ENCODE measurements around the gene CLEC10A. TPM values are rescaled to one million over a fixed set of nuclear protein-coding genes. Genes with fewer than 3 reads are reported as not detected.

Gene CLEC10A
- total RNA-seq, 2 experiments from 2014 or later: not detected

DNA sequence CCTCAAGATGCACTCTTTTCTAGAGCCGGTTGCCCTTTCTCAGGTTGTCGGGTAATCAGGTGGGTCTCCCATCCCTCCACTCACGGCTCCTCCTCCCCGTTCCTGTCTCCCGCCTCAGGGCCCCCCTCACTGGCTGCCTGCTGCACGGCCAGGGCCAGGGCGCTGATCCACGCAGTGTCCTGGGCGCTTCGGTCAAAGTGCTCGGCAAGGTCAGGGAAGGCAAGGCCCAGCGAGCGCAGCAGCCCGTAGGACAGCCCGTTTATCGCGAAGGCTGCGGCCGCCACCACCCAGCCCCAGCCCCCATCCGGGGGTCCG, 36.9 kb downstream of the CLEC10A start:
- no peak overlapping the region for H3K4me2 ChIP-seq (ENCODE audit: low read length)
- H3K9me3 ChIP-seq (ENCODE audit: low read length): no peaks in the 10 kb centered on the region
- H3K36me3 ChIP-seq (ENCODE audit: insufficient read depth, low read length): no peaks in the 10 kb centered on the region
- H4K20me1 ChIP-seq (ENCODE audit: insufficient read depth, low read length): no peaks in the 10 kb centered on the region
- H3K27ac ChIP-seq (ENCODE audit: low read depth, low read length, poor library complexity, severe bottlenecking): no peak overlapping the region
- DNase-seq (ENCODE audit: low spot score): no peak
- intact Hi-C loops (cut with micrococcal nuclease; ENCODE audit: unreplicated experiment): no loop called here
- no TSS peak for BruUV-seq (replicated peaks)
- H3K4me1 ChIP-seq (ENCODE audit: insufficient read depth, low read length, poor library complexity, severe bottlenecking): peaks cover 30% of the 10 kb centered on the region
- no peak for TF ChIP-seq EZH2phosphoT487 (IDR thresholded peaks at IDR 0.05; ENCODE audit: borderline replicate concordance, low read depth, low read length)
- TF ChIP-seq, protein P1, sequence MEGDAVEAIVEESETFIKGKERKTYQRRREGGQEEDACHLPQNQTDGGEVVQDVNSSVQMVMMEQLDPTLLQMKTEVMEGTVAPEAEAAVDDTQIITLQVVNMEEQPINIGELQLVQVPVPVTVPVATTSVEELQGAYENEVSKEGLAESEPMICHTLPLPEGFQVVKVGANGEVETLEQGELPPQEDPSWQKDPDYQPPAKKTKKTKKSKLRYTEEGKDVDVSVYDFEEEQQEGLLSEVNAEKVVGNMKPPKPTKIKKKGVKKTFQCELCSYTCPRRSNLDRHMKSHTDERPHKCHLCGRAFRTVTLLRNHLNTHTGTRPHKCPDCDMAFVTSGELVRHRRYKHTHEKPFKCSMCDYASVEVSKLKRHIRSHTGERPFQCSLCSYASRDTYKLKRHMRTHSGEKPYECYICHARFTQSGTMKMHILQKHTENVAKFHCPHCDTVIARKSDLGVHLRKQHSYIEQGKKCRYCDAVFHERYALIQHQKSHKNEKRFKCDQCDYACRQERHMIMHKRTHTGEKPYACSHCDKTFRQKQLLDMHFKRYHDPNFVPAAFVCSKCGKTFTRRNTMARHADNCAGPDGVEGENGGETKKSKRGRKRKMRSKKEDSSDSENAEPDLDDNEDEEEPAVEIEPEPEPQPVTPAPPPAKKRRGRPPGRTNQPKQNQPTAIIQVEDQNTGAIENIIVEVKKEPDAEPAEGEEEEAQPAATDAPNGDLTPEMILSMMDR (conservative IDR thresholded peaks at IDR 0.05; ENCODE audit: low read length): no peak
- CTCF ChIA-PET (ENCODE audit: unreplicated experiment): no interaction called here
- no peaks in the 10 kb centered on the region for H3K9me2 ChIP-seq (ENCODE audit: insufficient read depth, low read length)
- POLR2A ChIA-PET: no interaction called here
- H2AFZ ChIP-seq (ENCODE audit: low read length): no peak overlapping the region
- H3K4me3 ChIP-seq (ENCODE audit: low read depth, low read length, poor library complexity, severe bottlenecking): no peak overlapping the region
- no peaks in the 10 kb centered on the region for H3K79me2 ChIP-seq (ENCODE audit: insufficient read depth, low read depth, low read length)

DNA sequence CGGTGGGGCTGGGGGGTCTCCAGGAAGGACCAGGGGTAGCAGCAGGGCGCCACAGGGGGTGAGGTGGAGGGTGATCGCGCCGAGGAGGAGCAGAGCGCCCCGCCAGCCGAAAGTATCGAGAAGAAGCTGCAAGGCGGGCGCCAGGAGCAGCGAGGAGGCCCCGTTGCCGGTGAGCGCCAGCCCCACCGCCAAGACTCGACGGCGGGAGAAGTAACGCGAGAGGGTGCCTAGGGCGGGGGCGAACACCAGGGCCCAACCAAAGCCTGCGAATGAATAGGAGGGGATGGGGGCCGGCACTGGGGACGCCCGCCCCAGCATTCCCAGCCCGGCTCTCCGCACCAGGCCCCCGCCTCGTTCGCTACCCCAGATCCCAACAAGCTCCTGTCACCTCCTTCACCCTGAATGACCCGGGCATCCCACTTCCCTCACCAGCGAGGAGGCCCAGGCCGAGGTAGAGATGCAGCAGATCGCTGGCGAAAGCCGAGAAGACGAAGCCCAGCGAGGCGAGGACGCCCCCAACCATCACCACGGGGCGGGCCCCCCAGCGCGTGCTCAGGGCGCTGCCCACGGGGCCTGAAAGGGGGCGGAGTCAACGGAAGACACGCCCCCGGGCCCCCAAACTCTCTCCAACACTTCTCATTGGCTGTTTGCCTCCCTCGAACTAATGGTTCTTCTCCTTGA, 37.4 kb downstream of the CLEC10A start:
- Histone ChIP-seq H3K4me1 (ENCODE audit: insufficient read depth, low read length, poor library complexity, severe bottlenecking) (peaks cover 30% of the 10 kb centered on the region), H3K9me2 (ENCODE audit: insufficient read depth, low read length) (no peaks in the 10 kb centered on the region), H4K20me1 (ENCODE audit: insufficient read depth, low read length) (no peaks in the 10 kb centered on the region), H3K27ac (ENCODE audit: low read depth, low read length, poor library complexity, severe bottlenecking) (no peak overlapping the region), H3K79me2 (ENCODE audit: insufficient read depth, low read depth, low read length) (no peaks in the 10 kb centered on the region), H3K9me3 (ENCODE audit: low read length) (no peaks in the 10 kb centered on the region), H2AFZ (ENCODE audit: low read length) (no peak overlapping the region), H3K36me3 (ENCODE audit: insufficient read depth, low read length) (no peaks in the 10 kb centered on the region), H3K4me3 (ENCODE audit: low read depth, low read length, poor library complexity, severe bottlenecking) (no peak overlapping the region), H3K4me2 (ENCODE audit: low read length) (no peak overlapping the region)
- POLR2A ChIA-PET: no interaction called here
- DNase-seq (ENCODE audit: low spot score): no peak
- TF ChIP-seq, protein P1 (conservative IDR thresholded peaks at IDR 0.05; ENCODE audit: low read length): no peak
- TF ChIP-seq EZH2phosphoT487 (IDR thresholded peaks at IDR 0.05; ENCODE audit: borderline replicate concordance, low read depth, low read length): no peak
- no TSS peak for BruUV-seq (replicated peaks)
- intact Hi-C loops (cut with micrococcal nuclease; ENCODE audit: unreplicated experiment): no loop called here
- CTCF ChIA-PET (ENCODE audit: unreplicated experiment): no interaction called here

DNA sequence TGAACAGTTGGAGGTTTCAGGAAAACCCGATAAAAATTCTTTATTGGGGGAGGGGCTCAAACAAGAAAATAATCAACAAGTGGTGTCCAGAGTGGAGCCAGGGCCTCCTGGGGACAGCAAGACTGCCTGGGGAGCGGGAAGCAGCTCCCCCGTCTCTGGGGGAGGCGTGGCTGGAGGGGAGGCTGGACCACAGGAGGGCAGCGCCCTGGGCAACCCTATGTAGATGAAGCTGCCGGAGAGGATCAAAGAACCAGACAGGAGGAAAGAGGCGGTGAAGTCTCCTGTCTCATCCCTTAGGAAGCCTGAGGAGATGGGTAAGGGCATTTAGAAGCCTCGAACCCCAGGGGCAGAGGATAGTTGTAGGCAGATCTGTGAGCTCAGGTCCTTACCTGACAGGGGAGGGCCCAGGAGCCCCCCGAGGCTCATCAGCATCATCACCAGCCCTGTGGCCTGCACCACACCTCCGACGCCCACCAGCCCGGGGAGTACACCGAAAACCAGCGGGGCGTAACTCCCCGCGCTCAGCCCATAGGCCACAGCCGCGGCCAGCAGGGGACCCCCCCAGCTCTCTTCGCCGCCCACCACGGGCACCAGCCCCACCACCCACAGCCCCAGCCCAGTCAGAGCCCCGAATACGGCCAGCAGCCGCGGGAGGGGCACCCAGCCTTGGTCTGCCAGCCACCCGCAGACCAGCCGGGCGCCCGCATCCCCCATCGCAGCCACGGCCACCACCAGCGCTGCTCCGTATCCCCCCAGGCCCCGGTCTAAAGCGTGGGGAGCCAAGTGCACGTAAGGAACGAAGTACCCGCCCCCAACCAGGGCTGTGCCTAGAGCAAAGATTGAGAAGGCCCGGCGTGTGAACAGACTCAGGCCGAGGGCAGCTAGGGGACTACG, 38.2 kb downstream of the CLEC10A start:
- H3K79me2 ChIP-seq (ENCODE audit: insufficient read depth, low read depth, low read length): peaks cover 2% of the 10 kb centered on the region; the same call in 1 of the 2 replicates
- no TSS peak for BruUV-seq (replicated peaks)

More for the DNA sequence above, 38.2 kb downstream of the CLEC10A start:
- Histone ChIP-seq H3K36me3 (ENCODE audit: insufficient read depth, low read length) (no peaks in the 10 kb centered on the region), H2AFZ (ENCODE audit: low read length) (no peak overlapping the region), H3K4me2 (ENCODE audit: low read length) (no peak overlapping the region), H3K27ac (ENCODE audit: low read depth, low read length, poor library complexity, severe bottlenecking) (no peak overlapping the region), H3K4me3 (ENCODE audit: low read depth, low read length, poor library complexity, severe bottlenecking) (no peak overlapping the region), H4K20me1 (ENCODE audit: insufficient read depth, low read length) (no peaks in the 10 kb centered on the region), H3K4me1 (ENCODE audit: insufficient read depth, low read length, poor library complexity, severe bottlenecking) (peaks cover 30% of the 10 kb centered on the region), H3K9me2 (ENCODE audit: insufficient read depth, low read length) (no peaks in the 10 kb centered on the region), H3K9me3 (ENCODE audit: low read length) (no peaks in the 10 kb centered on the region)
- no peak for DNase-seq (ENCODE audit: low spot score)
- POLR2A ChIA-PET: no interaction called here
- TF ChIP-seq, protein P1 (conservative IDR thresholded peaks at IDR 0.05; ENCODE audit: low read length): no peak
- no peak for TF ChIP-seq EZH2phosphoT487 (IDR thresholded peaks at IDR 0.05; ENCODE audit: borderline replicate concordance, low read depth, low read length)
- intact Hi-C loops (cut with micrococcal nuclease; ENCODE audit: unreplicated experiment): no loop called here
- CTCF ChIA-PET (ENCODE audit: unreplicated experiment): no interaction called here

All from OCI-LY7 (cell line).